GM19099 (cell line): ENCODE data around the gene PDCD5.

Experiments used
- POLR2A ChIP-seq: IDR thresholded peaks from 3 replicates; pipeline ENCODE4 v1.6.1; 2011; ENCODE audit warnings: low read depth; ENCODE audit not compliant: insufficient read length; ENCODE audit errors: extremely low read depth

Gene PDCD5

GRCh38 chr19:32570081-32570785 lies 10.8 kb upstream of the PDCD5 start:
- no peak for TF ChIP-seq POLR2A

- no peak for TF ChIP-seq POLR2A
These were observed 7.5 kb upstream of the PDCD5 start for GRCh38 chr19:32573492-32573794.

- no peak for TF ChIP-seq POLR2A
These were observed 4.2 kb upstream of the PDCD5 start for GRCh38 chr19:32576790-32577189.

GRCh38 chr19:32580353-32580900 lies 563 bp upstream of the PDCD5 start:
- no peak for TF ChIP-seq POLR2A

GRCh38 chr19:32581705-32582179 lies 752 bp downstream of the PDCD5 start:
- TF ChIP-seq POLR2A, result no peak

GRCh38 chr19:32594021-32594420 lies 13.0 kb downstream of the PDCD5 start:
- TF ChIP-seq POLR2A, result no peak

- no peak for TF ChIP-seq POLR2A
These were observed 14.5 kb downstream of the PDCD5 start for GRCh38 chr19:32595491-32595890.

GRCh38 chr19:32598022-32598421 lies 17.0 kb downstream of the PDCD5 start:
- TF ChIP-seq POLR2A, result no peak

- TF ChIP-seq POLR2A, result no peak
These were observed 18.3 kb downstream of the PDCD5 start for GRCh38 chr19:32599258-32599657.

GRCh38 chr19:32599736-32600157 lies 18.8 kb downstream of the PDCD5 start:
- no peak for TF ChIP-seq POLR2A

- no peak for TF ChIP-seq POLR2A
These were observed 23.0 kb downstream of the PDCD5 start for GRCh38 chr19:32603961-32604360.

- no peak for TF ChIP-seq POLR2A
These were observed 24.6 kb downstream of the PDCD5 start for GRCh38 chr19:32605544-32605943.

GRCh38 chr19:32606289-32606688 lies 25.3 kb downstream of the PDCD5 start:
- TF ChIP-seq POLR2A, result no peak

GRCh38 chr19:32607479-32607878 lies 26.5 kb downstream of the PDCD5 start:
- no peak for TF ChIP-seq POLR2A

GRCh38 chr19:32611161-32611560 lies 30.2 kb downstream of the PDCD5 start:
- TF ChIP-seq POLR2A, result no peak

GRCh38 chr19:32613008-32613407 lies 32.0 kb downstream of the PDCD5 start:
- TF ChIP-seq POLR2A, result no peak

- TF ChIP-seq POLR2A, result no peak
These were observed 33.9 kb downstream of the PDCD5 start for GRCh38 chr19:32614916-32615315.

GRCh38 chr19:32615569-32615968 lies 34.6 kb downstream of the PDCD5 start:
- TF ChIP-seq POLR2A, result no peak
